Stimulated activated naive B cell treated with anti-CD40 and anti-IgM and Interleukin-4, amounts not matched to agents 10 μg/mL and 1 μg/mL and 100 μg/mL, for 72 hours (primary cell): ENCODE data around the gene OXTR.

Source experiments
- ATAC-seq, 2 donors: fragments of 150-1000 bp; cut with Tn5 transposase; replicated peaks; 2 replicates each; pipeline ENCODE4 v1.10.0; 2021; ENCODE audit warnings: moderate library complexity in 1 of 2
- DNase-seq: peaks from one replicate; pipeline ENCODE4 v3.0.0; 2021
- H3K27ac Mint-ChIP-seq: one replicate; pipeline ENCODE4 v1.8.0; 2022; ENCODE audit warnings: mild to moderate bottlenecking, mixed read lengths
- H3K27me3 Mint-ChIP-seq, 2 donors: one replicate each; pipeline ENCODE4 v1.8.0; 2022; ENCODE audit warnings: mixed read lengths in 2 of 2
- H3K36me3 Mint-ChIP-seq, 2 donors: one replicate each; pipeline ENCODE4 v1.8.0; 2022; ENCODE audit warnings: mixed read lengths in 2 of 2, mild to moderate bottlenecking in 1 of 2
- H3K4me1 Mint-ChIP-seq, 2 donors: one replicate each; pipeline ENCODE4 v1.8.0; 2022; ENCODE audit warnings: mixed read lengths in 2 of 2, mild to moderate bottlenecking in 1 of 2
- H3K4me3 Mint-ChIP-seq, 2 donors: one replicate each; pipeline ENCODE4 v1.8.0; 2022; ENCODE audit warnings: mild to moderate bottlenecking in 2 of 2, mixed read lengths in 2 of 2, moderate library complexity in 1 of 2
- H3K9me3 Mint-ChIP-seq, 2 donors: one replicate each; pipeline ENCODE4 v1.8.0; 2022; ENCODE audit warnings: mixed read lengths in 2 of 2, mild to moderate bottlenecking in 1 of 2

Gene OXTR

GRCh38 chr3:8741581-8742261 lies 27.7 kb downstream of the OXTR start:
- Mint-ChIP-seq H3K27ac (no peak overlapping the region), H3K27me3 (peaks cover 15 to 19% of the 10 kb centered on the region in 2 donors), H3K36me3 (no peaks in the 10 kb centered on the region), H3K9me3 (no peaks in the 10 kb centered on the region), H3K4me3 (no peak overlapping the region), H3K4me1 (no peaks in the 10 kb centered on the region)
- DNase-seq (no peak), ATAC-seq (no peak)

GRCh38 chr3:8739757-8740504 lies 29.5 kb downstream of the OXTR start:
- Mint-ChIP-seq H3K9me3 (no peaks in the 10 kb centered on the region), H3K36me3 (no peaks in the 10 kb centered on the region), H3K27ac (no peak overlapping the region), H3K27me3 (peaks cover 15 to 22% of the 10 kb centered on the region in 2 donors), H3K4me1 (no peaks in the 10 kb centered on the region), H3K4me3 (no peak overlapping the region)
- ATAC-seq (peak; percentile 19 to 33), DNase-seq (no peak)

GRCh38 chr3:8738639-8739038 lies 30.8 kb downstream of the OXTR start:
- H3K4me3 Mint-ChIP-seq = no peak overlapping the region
- no peaks in the 10 kb centered on the region for H3K9me3 Mint-ChIP-seq
- H3K36me3 Mint-ChIP-seq = no peaks in the 10 kb centered on the region
- H3K27ac Mint-ChIP-seq = no peak overlapping the region
- H3K4me1 Mint-ChIP-seq = no peaks in the 10 kb centered on the region
- no peak for ATAC-seq
- DNase-seq = no peak
- peaks cover 19 to 22% of the 10 kb centered on the region in 2 donors for H3K27me3 Mint-ChIP-seq

GRCh38 chr3:8737823-8738222 lies 31.6 kb downstream of the OXTR start:
- Mint-ChIP-seq H3K27me3 (peaks cover 19 to 22% of the 10 kb centered on the region in 2 donors), H3K9me3 (no peaks in the 10 kb centered on the region), H3K4me3 (no peak overlapping the region), H3K27ac (no peak overlapping the region), H3K4me1 (no peaks in the 10 kb centered on the region), H3K36me3 (no peaks in the 10 kb centered on the region)
- no peak for ATAC-seq
- no peak for DNase-seq

GRCh38 chr3:8737301-8737700 lies 32.1 kb downstream of the OXTR start:
- H3K9me3 Mint-ChIP-seq = no peaks in the 10 kb centered on the region
- H3K27me3 Mint-ChIP-seq = peaks cover 19 to 22% of the 10 kb centered on the region in 2 donors
- ATAC-seq (no peak), DNase-seq (no peak)
- no peak overlapping the region for H3K4me3 Mint-ChIP-seq
- no peak overlapping the region for H3K27ac Mint-ChIP-seq
- H3K4me1 Mint-ChIP-seq = no peaks in the 10 kb centered on the region
- no peaks in the 10 kb centered on the region for H3K36me3 Mint-ChIP-seq

- Mint-ChIP-seq H3K27me3 (peaks cover 12 to 16% of the 10 kb centered on the region in 2 donors), H3K9me3 (no peaks in the 10 kb centered on the region), H3K4me3 (no peak overlapping the region), H3K4me1 (no peaks in the 10 kb centered on the region), H3K36me3 (no peaks in the 10 kb centered on the region), H3K27ac (no peak overlapping the region)
- DNase-seq = no peak
- no peak for ATAC-seq
Observed at GRCh38 chr3:8736436-8736835, 33.0 kb downstream of the OXTR start.

- Mint-ChIP-seq H3K27ac (no peak overlapping the region), H3K9me3 (no peaks in the 10 kb centered on the region), H3K4me3 (no peak overlapping the region), H3K27me3 (peaks cover 11 to 14% of the 10 kb centered on the region in 2 donors), H3K36me3 (no peaks in the 10 kb centered on the region), H3K4me1 (no peaks in the 10 kb centered on the region)
- ATAC-seq = no peak
- DNase-seq = no peak
Observed at GRCh38 chr3:8734908-8735307, 34.5 kb downstream of the OXTR start.

GRCh38 chr3:8734137-8734878 lies 35.1 kb downstream of the OXTR start:
- no peak overlapping the region for H3K27ac Mint-ChIP-seq
- H3K27me3 Mint-ChIP-seq = peaks cover 11 to 14% of the 10 kb centered on the region in 2 donors
- H3K9me3 Mint-ChIP-seq = no peaks in the 10 kb centered on the region
- ATAC-seq (no peak), DNase-seq (no peak)
- no peak overlapping the region for H3K4me3 Mint-ChIP-seq
- H3K36me3 Mint-ChIP-seq = no peaks in the 10 kb centered on the region
- no peaks in the 10 kb centered on the region for H3K4me1 Mint-ChIP-seq

GRCh38 chr3:8733332-8734094 lies 35.9 kb downstream of the OXTR start, which contains the start of gene CAV3:
CAV3 (plus strand) TSS chr3:8733802; CDS start chr3:8733877, 75 bp downstream.
- DNase-seq (no peak), ATAC-seq (no peak)
- Mint-ChIP-seq H3K27me3 (peaks cover 10 to 14% of the 10 kb centered on the region in 2 donors), H3K36me3 (no peaks in the 10 kb centered on the region), H3K4me3 (no peak within 1 kb of the TSS), H3K4me1 (no peaks in the 10 kb centered on the region), H3K27ac (no peak within 1 kb of the TSS), H3K9me3 (no peaks in the 10 kb centered on the region)

GRCh38 chr3:8732413-8732812 lies 37.0 kb downstream of the OXTR start:
- no peaks in the 10 kb centered on the region for H3K9me3 Mint-ChIP-seq
- no peaks in the 10 kb centered on the region for H3K36me3 Mint-ChIP-seq
- ATAC-seq = no peak

GRCh38 chr3:8730656-8731055 lies 38.8 kb downstream of the OXTR start:
- no peak for DNase-seq
- no peak overlapping the region for H3K27ac Mint-ChIP-seq
- peaks cover 6 to 11% of the 10 kb centered on the region in 2 donors for H3K9me3 Mint-ChIP-seq
- peaks cover 1 to 5% of the 10 kb centered on the region in 2 donors for H3K27me3 Mint-ChIP-seq
- H3K36me3 Mint-ChIP-seq = no peaks in the 10 kb centered on the region
- no peaks in the 10 kb centered on the region for H3K4me1 Mint-ChIP-seq
- ATAC-seq = no peak
- no peak overlapping the region for H3K4me3 Mint-ChIP-seq

More at GRCh38 chr3:8732413-8732812, 37.0 kb downstream of the OXTR start:
- peaks cover 5 to 7% of the 10 kb centered on the region in 2 donors for H3K27me3 Mint-ChIP-seq
- no peak overlapping the region for H3K4me3 Mint-ChIP-seq
- DNase-seq = no peak
- no peak overlapping the region for H3K27ac Mint-ChIP-seq
- H3K4me1 Mint-ChIP-seq = no peaks in the 10 kb centered on the region

GRCh38 chr3:8729479-8729878 lies 39.9 kb downstream of the OXTR start:
- Mint-ChIP-seq H3K36me3 (no peaks in the 10 kb centered on the region), H3K27ac (no peak overlapping the region), H3K4me3 (no peak overlapping the region), H3K4me1 (no peaks in the 10 kb centered on the region), H3K9me3 (peaks cover 6 to 13% of the 10 kb centered on the region in 2 donors), H3K27me3 (peaks cover 0 to 2% of the 10 kb centered on the region in 2 donors)
- no peak for ATAC-seq
- DNase-seq = no peak

- H3K27ac Mint-ChIP-seq = no peak overlapping the region
- H3K27me3 Mint-ChIP-seq = peaks cover 0 to 3% of the 10 kb centered on the region in 2 donors
- DNase-seq (no peak), ATAC-seq (no peak)
- H3K9me3 Mint-ChIP-seq = peaks cover 6 to 17% of the 10 kb centered on the region in 2 donors
- no peaks in the 10 kb centered on the region for H3K4me1 Mint-ChIP-seq
- no peaks in the 10 kb centered on the region for H3K36me3 Mint-ChIP-seq
- H3K4me3 Mint-ChIP-seq = no peak overlapping the region
Observed at GRCh38 chr3:8727605-8728512, 41.6 kb downstream of the OXTR start.
